Glutamatergic neuron (in vitro differentiated cells): Measurements from ENCODE around the gene AMBRA1. TPM values are rescaled to one million over a fixed set of nuclear protein-coding genes. Genes with fewer than 3 reads are reported as not detected.

Experiments used
- DNase-seq: peaks from one replicate; pipeline ENCODE4 v3.0.0; 2022
- H3K27ac Mint-ChIP-seq: one replicate; pipeline ENCODE4 v1.8.0; 2020; ENCODE audit warnings: mild to moderate bottlenecking, mixed read lengths, inconsistent platforms; ENCODE audit not compliant: unreplicated experiment
- H3K27me3 Mint-ChIP-seq: one replicate; pipeline ENCODE4 v1.8.0; 2020; ENCODE audit warnings: mild to moderate bottlenecking, moderate library complexity, mixed read lengths, inconsistent platforms; ENCODE audit not compliant: unreplicated experiment
- H3K36me3 Mint-ChIP-seq: one replicate; pipeline ENCODE4 v1.8.0; 2020; ENCODE audit warnings: mild to moderate bottlenecking, mixed read lengths, inconsistent platforms; ENCODE audit not compliant: unreplicated experiment
- H3K4me1 Mint-ChIP-seq: one replicate; pipeline ENCODE4 v1.8.0; 2020; ENCODE audit warnings: mild to moderate bottlenecking, low read depth, mixed read lengths, inconsistent platforms; ENCODE audit not compliant: unreplicated experiment
- H3K4me3 Mint-ChIP-seq: one replicate; pipeline ENCODE4 v1.8.0; 2020; ENCODE audit warnings: mild to moderate bottlenecking, mixed read lengths, inconsistent platforms; ENCODE audit not compliant: unreplicated experiment
- H3K9me3 Mint-ChIP-seq: one replicate; pipeline ENCODE4 v1.8.0; 2020; ENCODE audit warnings: mild to moderate bottlenecking, moderate library complexity, mixed read lengths, inconsistent platforms; ENCODE audit not compliant: unreplicated experiment
- total RNA-seq: library from RNA; stranded (reverse); fragmentation: NEBNext Ultra II Directional; extraction: Animal tissue kit (Norgen Biotek cat#: 25700); gene quantifications from one replicate; pipeline ENCODE4 v1.2.1, GENCODE V29; 2021; ENCODE audit not compliant: unreplicated experiment
- TF ChIP-seq, protein P1 (sequence below): fragments of 200-600 bp; sonication (generic); IDR thresholded peaks from one replicate; pipeline ENCODE4 v1.5.0; 2021; ENCODE audit not compliant: partially characterized antibody, unreplicated experiment

The AMBRA1 gene
- total RNA-seq, 1 donor from 2014 or later = 49.0 TPM

DNA sequence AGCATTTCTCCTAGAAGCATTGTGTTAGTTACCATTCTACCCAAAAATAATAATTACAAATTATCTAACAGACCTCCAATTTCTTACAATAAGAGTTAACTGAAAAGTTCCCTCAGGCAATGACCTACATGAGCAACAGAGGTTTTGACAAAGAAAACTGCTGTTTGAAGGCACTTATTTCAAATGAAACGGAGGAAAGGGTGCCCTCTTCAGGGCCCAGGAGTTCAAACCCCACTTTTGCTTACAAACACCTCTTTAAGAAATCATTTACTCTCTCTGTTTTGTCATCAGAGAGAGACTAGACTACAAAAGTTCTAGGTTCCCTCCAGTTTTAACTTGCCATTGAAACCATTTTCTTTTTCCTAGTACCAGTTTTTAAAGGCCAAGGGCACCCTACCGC, 56.7 kb downstream of the AMBRA1 start:
- no peak for DNase-seq
- peak overlapping the region; percentile 94 for H3K27ac Mint-ChIP-seq
- H3K36me3 Mint-ChIP-seq = no peaks in the 10 kb centered on the region
- H3K4me3 Mint-ChIP-seq = no peak overlapping the region
- H3K4me1 Mint-ChIP-seq = peaks cover 24% of the 10 kb centered on the region
- peaks cover 5% of the 10 kb centered on the region for H3K27me3 Mint-ChIP-seq
- H3K9me3 Mint-ChIP-seq = peaks cover 1% of the 10 kb centered on the region
- TF ChIP-seq, protein P1, sequence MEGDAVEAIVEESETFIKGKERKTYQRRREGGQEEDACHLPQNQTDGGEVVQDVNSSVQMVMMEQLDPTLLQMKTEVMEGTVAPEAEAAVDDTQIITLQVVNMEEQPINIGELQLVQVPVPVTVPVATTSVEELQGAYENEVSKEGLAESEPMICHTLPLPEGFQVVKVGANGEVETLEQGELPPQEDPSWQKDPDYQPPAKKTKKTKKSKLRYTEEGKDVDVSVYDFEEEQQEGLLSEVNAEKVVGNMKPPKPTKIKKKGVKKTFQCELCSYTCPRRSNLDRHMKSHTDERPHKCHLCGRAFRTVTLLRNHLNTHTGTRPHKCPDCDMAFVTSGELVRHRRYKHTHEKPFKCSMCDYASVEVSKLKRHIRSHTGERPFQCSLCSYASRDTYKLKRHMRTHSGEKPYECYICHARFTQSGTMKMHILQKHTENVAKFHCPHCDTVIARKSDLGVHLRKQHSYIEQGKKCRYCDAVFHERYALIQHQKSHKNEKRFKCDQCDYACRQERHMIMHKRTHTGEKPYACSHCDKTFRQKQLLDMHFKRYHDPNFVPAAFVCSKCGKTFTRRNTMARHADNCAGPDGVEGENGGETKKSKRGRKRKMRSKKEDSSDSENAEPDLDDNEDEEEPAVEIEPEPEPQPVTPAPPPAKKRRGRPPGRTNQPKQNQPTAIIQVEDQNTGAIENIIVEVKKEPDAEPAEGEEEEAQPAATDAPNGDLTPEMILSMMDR = no peak

DNA sequence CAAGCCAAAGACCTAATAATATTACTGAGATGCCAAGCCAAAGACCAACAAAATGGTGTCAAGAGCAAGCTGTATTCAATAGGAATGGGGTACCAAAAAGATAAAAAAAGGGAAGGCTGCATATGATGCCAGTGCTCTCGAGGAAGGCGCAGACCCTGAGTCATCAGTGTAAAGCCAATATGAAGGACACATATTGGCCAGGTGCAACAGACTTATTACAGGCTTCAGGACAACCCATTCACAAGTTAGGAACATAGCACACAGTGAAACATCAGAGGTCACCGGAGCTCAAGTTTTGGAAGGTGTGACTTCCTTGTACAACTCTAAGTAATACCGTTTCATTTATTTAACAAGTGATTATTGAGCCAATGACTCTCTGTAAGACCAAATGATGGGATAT, 58.1 kb downstream of the AMBRA1 start:
- no peak overlapping the region for H3K4me3 Mint-ChIP-seq
- no peak for DNase-seq
- H3K27ac Mint-ChIP-seq = no peak overlapping the region
- peaks cover 1% of the 10 kb centered on the region for H3K9me3 Mint-ChIP-seq
- no peaks in the 10 kb centered on the region for H3K36me3 Mint-ChIP-seq
- H3K27me3 Mint-ChIP-seq = peaks cover 7% of the 10 kb centered on the region
- H3K4me1 Mint-ChIP-seq = peaks cover 24% of the 10 kb centered on the region
- TF ChIP-seq, protein P1 = no peak

DNA sequence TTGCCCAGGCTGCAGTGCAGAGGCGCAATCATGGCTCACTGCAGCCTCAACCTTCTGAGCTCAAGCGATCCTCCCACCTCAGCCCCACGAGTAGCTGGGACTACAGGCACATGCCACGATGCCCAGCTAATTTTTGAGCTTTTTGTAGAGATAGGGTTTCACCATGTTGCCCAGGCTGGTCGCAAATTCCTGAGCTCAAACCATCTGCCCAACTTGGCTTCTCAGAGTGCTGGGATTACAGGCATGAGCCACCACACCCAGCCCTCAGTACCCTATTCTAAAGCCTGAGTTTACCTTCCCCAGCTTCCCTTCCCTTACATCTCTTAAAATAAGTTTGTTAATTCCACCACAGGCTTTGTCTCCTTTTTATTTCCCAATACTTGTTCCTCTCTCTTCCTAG, 59.1 kb downstream of the AMBRA1 start:
- Mint-ChIP-seq H3K4me1 (peaks cover 24% of the 10 kb centered on the region), H3K36me3 (no peaks in the 10 kb centered on the region), H3K27me3 (peaks cover 7% of the 10 kb centered on the region), H3K9me3 (peaks cover 1% of the 10 kb centered on the region), H3K4me3 (no peak overlapping the region), H3K27ac (no peak overlapping the region)
- DNase-seq = no peak
- TF ChIP-seq, protein P1 = no peak

DNA sequence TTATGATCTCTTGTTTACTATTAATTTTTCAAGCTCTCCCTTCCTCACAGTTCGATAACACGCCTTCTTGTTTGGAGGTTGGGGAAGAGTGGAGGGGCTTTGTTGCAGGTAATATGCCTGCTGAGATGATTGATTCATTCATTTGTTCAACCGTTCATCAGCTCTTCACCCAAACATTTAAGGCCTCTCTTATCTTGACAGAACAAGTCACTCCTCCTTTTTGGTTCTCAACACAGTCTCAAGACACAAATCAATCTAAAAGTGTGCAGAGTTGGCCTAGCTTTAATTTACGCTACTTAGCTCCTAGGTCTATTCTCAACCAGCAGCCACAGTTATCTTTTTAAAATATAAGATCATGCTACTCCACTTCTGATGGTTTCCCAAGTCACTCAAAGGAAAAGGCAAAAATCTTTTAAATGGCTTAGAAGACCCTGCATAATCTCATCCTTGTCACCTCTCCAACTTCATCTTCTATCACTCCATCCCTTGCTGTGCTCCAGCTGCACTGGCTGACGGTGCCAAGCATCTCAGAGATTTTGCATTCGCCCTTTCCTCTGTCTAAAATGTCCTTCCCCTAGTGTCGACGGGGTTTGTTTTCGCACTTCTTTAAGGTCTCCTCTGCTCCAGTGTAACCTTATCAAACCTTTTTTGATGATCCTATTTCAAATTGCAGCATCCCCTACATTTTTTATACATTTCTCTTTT, 60.3 kb downstream of the AMBRA1 start:
- H3K4me1 Mint-ChIP-seq = peaks cover 26% of the 10 kb centered on the region
- H3K9me3 Mint-ChIP-seq = peaks cover 1% of the 10 kb centered on the region
- peak overlapping the region; percentile 25 for H3K4me3 Mint-ChIP-seq
- H3K27me3 Mint-ChIP-seq = peaks cover 9% of the 10 kb centered on the region
- no peak for DNase-seq
- no peaks in the 10 kb centered on the region for H3K36me3 Mint-ChIP-seq
- no peak overlapping the region for H3K27ac Mint-ChIP-seq
- TF ChIP-seq, protein P1 = no peak

DNA sequence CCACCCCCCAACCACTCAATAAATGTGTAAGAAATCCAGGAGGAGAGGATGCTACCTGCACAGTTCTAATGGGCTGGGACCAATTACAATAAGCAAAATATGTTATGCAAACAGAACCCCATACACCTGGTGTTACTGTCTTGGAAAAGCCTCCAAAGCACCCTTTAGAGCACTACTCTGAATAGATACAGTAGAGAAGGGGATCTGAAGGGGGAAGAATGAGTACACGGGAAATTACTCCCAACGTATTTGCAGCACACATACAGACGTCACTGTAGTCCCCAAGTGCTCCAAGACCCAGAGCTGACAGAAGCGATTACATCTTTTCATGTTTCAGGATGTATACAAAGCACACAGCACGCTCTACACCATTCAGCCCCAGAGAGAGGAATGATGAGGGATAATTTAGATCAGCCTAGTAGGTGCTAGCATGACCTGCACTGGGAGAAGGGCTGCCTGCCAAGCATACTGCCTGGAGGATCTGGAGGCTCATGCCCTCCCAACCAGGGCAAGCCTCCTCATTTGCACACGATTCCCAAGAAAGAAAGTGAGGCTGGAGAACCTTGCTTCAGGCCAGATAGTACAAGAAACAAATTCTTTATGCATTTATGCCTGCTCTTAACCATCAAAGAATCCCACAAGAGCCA, 63.8 kb downstream of the AMBRA1 start:
- TF ChIP-seq, protein P1 = no peak
- no peak for DNase-seq
- Mint-ChIP-seq H3K36me3 (no peaks in the 10 kb centered on the region), H3K4me3 (no peak overlapping the region), H3K4me1 (peaks cover 7% of the 10 kb centered on the region), H3K27me3 (peaks cover 8% of the 10 kb centered on the region), H3K27ac (no peak overlapping the region), H3K9me3 (peaks cover 1% of the 10 kb centered on the region)
